H1 (cell line): Measurements from ENCODE around the gene WWC1.

ENCODE experiments used
- CBX8 ChIP-seq: fragments of 300-800, 300-1000 bp; sonication (generic); IDR thresholded peaks from 2 replicates; pipeline ENCODE4 v1.7.1; 2016; ENCODE audit warnings: low read depth, low read length, borderline replicate concordance
- CTCF ChIP-seq, 3 experiments: IDR thresholded peaks; 1 replicate in 2 of 3; 2 replicates in 1 of 3; pipeline versions ENCODE4 v1.5.1 to v1.6.1; 2011; ENCODE audit warnings: low read length in 3 of 3, mild to moderate bottlenecking in 3 of 3, inconsistent platforms in 2 of 3, low read depth in 1 of 3, moderate library complexity in 1 of 3; ENCODE audit not compliant: insufficient read depth in 1 of 3; ENCODE audit errors: control extremely low read depth in 1 of 3
- POLR2A ChIP-seq, 2 experiments: IDR thresholded peaks; 1 replicate in 1 of 2; 2 replicates in 1 of 2; pipeline ENCODE4 v1.6.1; 2011; ENCODE audit warnings: low read depth in 2 of 2, low read length in 2 of 2, mild to moderate bottlenecking in 2 of 2; ENCODE audit errors: control extremely low read depth in 1 of 2

- TF ChIP-seq POLR2A (IDR thresholded peaks at IDR 0.05; ENCODE audit: control extremely low read depth in 1 of 2, low read depth in 2 of 2, low read length in 2 of 2) (no peak), CTCF (IDR thresholded peaks at IDR 0.05; ENCODE audit: control extremely low read depth in 1 of 3, insufficient read depth in 1 of 3, low read depth in 1 of 3, low read length in 3 of 3) (peak in 2 of 3 experiments; percentile 4 to 13; a peak in 2 of 4 replicates), CBX8 (no peak)
Observed at GRCh38 chr5:168314735-168315411, 23.4 kb downstream of the WWC1 start.
